Measurements from ENCODE around the gene ARHGAP26. TPM values are rescaled to one million over a fixed set of nuclear protein-coding genes. Genes with fewer than 3 reads are reported as not detected.

Gene ARHGAP26
- total RNA-seq, 1 donor from 2014 or later: 17.1 TPM

DNA sequence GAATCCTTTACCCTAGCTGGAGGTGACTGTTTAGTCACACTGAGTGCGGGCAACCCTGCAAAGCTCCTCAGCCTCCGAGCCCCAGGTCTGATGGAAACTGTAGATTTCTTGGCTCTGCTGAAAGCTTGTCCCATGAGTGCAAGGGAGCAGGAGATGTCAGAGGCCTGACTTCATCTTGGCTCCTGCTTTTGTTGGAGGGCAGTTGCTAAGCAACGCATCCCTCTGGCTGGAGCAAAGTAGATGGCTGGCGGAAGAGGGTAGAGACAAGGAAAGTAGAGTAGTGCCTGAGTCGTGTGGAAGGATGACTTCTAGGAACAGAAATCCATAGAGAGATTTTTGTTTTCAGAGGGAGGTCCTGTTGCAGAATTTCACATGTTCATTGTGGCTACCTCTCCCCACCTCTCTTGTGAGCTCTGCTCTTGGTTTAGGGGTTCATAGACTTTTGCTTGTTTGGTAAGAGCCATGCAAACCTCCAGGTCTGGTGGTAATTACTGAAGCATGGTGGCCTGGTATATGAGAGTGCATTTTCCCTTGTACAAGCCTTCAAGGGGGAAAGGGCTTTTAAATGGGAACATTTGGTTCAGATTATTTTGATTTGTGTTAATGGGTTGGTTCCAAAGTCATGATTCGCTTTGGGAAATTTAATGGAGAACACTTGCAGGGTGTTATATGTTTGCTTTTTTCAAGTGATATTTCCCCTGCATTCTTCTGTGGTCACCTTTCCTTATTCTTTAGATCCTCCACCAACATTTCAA lies 71.5 kb downstream of the ARHGAP26 start:
- H3K36me3 ChIP-seq (ENCODE audit: control insufficient read depth, insufficient read depth, low read length): no peaks in the 10 kb centered on the region
- FAIRE-seq (no peak), DNase-seq (ENCODE audit: low read depth) (no peak)
- no peak overlapping the region for H3K4me3 ChIP-seq (ENCODE audit: low read depth, low read length)
- TF ChIP-seq, protein P1, sequence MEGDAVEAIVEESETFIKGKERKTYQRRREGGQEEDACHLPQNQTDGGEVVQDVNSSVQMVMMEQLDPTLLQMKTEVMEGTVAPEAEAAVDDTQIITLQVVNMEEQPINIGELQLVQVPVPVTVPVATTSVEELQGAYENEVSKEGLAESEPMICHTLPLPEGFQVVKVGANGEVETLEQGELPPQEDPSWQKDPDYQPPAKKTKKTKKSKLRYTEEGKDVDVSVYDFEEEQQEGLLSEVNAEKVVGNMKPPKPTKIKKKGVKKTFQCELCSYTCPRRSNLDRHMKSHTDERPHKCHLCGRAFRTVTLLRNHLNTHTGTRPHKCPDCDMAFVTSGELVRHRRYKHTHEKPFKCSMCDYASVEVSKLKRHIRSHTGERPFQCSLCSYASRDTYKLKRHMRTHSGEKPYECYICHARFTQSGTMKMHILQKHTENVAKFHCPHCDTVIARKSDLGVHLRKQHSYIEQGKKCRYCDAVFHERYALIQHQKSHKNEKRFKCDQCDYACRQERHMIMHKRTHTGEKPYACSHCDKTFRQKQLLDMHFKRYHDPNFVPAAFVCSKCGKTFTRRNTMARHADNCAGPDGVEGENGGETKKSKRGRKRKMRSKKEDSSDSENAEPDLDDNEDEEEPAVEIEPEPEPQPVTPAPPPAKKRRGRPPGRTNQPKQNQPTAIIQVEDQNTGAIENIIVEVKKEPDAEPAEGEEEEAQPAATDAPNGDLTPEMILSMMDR (IDR thresholded peaks at IDR 0.05; ENCODE audit: insufficient read depth, low read length, severe bottlenecking): no peak
- no peaks in the 10 kb centered on the region for H3K27me3 ChIP-seq (ENCODE audit: control insufficient read depth, insufficient read depth, low read length)

DNA sequence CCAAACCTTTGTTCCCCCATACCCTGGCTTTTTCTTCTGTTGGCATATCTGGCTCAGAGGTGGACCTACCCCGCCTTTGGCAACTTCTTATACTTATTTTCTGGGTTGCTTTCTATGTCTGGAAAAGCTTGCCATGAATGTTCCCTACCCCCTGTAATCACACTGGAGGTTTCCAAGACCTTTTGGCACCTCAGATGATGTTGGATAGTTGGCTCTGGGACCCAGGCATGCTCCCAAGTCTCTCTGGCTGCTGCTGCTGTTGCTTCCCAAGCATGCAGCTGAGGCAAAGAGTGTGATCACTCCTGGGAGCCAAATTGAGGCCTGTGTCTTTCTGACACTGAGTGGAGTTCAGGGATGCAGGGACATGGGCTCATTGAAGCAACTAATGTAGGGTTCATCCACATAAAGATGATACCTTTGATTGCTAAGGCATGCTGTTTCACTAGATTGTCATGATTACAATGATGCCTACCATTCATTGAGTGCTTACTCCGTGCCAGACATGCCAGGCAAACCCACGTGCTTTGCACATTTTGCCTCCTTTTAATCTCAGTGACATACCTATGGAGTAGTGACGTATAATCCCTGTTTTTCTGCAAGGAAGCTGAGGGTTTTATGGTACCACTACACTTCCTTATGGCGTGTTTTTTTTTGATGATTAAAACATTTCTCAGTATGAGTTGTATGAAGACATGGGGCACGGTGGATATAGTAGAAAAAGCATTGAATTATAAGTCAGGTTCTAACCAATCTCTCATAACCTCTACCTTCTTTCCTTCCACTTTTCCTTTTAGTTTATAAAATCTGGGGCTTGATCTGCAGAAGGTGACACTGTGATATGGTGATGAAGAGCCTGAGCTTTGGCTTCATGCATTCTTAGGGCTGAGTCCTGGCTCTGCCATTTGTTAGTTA lies 73.1 kb downstream of the ARHGAP26 start:
- peak; percentile 52 for FAIRE-seq
- TF ChIP-seq, protein P1 (IDR thresholded peaks at IDR 0.05; ENCODE audit: insufficient read depth, low read length, severe bottlenecking): no peak
- DNase-seq (ENCODE audit: low read depth): no peak
- H3K27me3 ChIP-seq (ENCODE audit: control insufficient read depth, insufficient read depth, low read length): no peaks in the 10 kb centered on the region
- H3K36me3 ChIP-seq (ENCODE audit: control insufficient read depth, insufficient read depth, low read length): no peaks in the 10 kb centered on the region
- no peak overlapping the region for H3K4me3 ChIP-seq (ENCODE audit: low read depth, low read length)

DNA sequence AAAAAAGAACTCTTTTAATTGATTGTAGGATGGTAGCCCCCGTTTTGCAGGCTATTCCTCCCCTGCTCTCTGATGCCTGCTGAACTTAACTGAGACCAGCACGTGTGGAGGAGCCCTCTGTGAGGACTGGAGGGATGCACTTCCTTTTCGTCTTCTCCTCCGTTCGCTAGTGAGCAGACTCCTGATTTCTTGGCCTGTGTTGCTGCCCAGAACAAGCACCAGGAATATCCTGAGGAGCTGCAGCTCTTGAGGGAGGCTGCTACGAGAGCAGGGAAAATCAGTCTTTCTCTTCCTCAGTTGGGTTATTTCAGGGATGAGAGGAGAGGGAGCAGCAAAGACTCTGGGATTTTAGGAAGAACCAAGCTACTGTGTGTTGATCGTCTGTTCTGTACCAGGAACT lies 74.7 kb downstream of the ARHGAP26 start:
- no peaks in the 10 kb centered on the region for H3K36me3 ChIP-seq (ENCODE audit: control insufficient read depth, insufficient read depth, low read length)

DNA sequence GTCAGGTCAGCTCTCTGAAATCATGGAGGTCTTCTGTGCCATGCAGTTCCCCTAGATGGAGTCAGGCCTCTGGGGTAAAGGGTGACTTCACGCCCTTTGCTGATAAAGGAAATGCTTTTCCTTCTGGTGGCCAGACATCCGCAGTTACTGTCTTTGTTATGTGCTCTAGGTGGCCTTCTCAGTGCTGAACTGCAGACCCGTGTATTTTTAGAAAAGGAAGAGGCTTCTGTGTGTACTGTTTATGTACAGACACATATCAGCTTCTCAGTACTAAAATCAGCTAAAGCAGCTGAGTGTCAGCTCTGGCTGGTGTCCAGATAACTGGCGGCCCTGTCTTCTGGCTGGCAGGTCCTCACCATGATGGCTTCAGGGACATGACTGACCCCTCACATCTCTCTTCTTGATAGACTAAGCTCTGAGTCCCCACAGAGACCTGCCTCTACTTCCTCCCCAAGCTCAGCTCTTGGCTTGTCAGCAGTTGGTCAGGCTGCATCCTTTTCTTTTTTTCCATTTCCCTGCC lies 75.3 kb downstream of the ARHGAP26 start:
- Histone ChIP-seq H3K27me3 (ENCODE audit: control insufficient read depth, insufficient read depth, low read length) (no peaks in the 10 kb centered on the region), H3K36me3 (ENCODE audit: control insufficient read depth, insufficient read depth, low read length) (no peaks in the 10 kb centered on the region), H3K4me3 (ENCODE audit: low read depth, low read length) (no peak overlapping the region)
- TF ChIP-seq, protein P1 (IDR thresholded peaks at IDR 0.05; ENCODE audit: insufficient read depth, low read length, severe bottlenecking): no peak
- DNase-seq (ENCODE audit: low read depth) (no peak), FAIRE-seq (no peak)

More for the DNA sequence above, 74.7 kb downstream of the ARHGAP26 start:
- Histone ChIP-seq H3K27me3 (ENCODE audit: control insufficient read depth, insufficient read depth, low read length) (no peaks in the 10 kb centered on the region), H3K4me3 (ENCODE audit: low read depth, low read length) (no peak overlapping the region)
- FAIRE-seq: no peak
- TF ChIP-seq, protein P1 (IDR thresholded peaks at IDR 0.05; ENCODE audit: insufficient read depth, low read length, severe bottlenecking): no peak
- no peak for DNase-seq (ENCODE audit: low read depth)

DNA sequence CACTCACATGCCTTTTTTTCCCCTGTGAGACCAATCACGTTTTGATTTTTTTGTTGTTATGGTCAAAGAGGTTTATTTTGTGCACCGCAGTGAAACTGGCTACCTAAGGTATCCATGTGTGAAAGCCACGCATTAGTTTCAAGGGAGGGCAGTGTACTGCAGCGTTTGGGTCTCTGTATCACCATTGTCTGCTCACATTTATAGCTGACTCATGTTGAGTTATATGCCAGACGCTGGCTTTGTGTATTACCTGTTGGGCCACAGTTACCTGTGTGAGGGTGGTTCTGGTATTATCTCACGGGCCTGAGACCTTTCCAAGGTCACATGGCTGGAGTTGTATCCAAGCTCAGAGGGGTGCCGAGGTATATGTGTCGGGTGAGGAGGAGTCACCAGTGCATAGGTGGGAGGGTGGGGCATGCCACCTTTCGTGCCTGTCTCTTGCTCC lies 75.8 kb downstream of the ARHGAP26 start:
- no peak overlapping the region for H3K4me3 ChIP-seq (ENCODE audit: low read depth, low read length)
- no peaks in the 10 kb centered on the region for H3K27me3 ChIP-seq (ENCODE audit: control insufficient read depth, insufficient read depth, low read length)
- H3K36me3 ChIP-seq (ENCODE audit: control insufficient read depth, insufficient read depth, low read length): no peaks in the 10 kb centered on the region
- peak; percentile 33 for DNase-seq (ENCODE audit: low read depth)
- no peak for FAIRE-seq
- TF ChIP-seq, protein P1 (IDR thresholded peaks at IDR 0.05; ENCODE audit: insufficient read depth, low read length, severe bottlenecking): no peak

Measured in bronchial epithelial cell (primary cell).